ENCODE data around the gene GRAP2. TPM values are rescaled to one million over a fixed set of nuclear protein-coding genes. Genes with fewer than 3 reads are reported as not detected.
A peak's percentile ranks its signal among the peaks of the same experiment; 100 is the strongest.

Gene GRAP2
- total and polyA plus RNA-seq, 9 of the 15 experiments (the other 6 are each of a cell fraction or from before 2014, with no cell fraction given), result 4.8 to 88.7 (median 60.4) TPM

DNA sequence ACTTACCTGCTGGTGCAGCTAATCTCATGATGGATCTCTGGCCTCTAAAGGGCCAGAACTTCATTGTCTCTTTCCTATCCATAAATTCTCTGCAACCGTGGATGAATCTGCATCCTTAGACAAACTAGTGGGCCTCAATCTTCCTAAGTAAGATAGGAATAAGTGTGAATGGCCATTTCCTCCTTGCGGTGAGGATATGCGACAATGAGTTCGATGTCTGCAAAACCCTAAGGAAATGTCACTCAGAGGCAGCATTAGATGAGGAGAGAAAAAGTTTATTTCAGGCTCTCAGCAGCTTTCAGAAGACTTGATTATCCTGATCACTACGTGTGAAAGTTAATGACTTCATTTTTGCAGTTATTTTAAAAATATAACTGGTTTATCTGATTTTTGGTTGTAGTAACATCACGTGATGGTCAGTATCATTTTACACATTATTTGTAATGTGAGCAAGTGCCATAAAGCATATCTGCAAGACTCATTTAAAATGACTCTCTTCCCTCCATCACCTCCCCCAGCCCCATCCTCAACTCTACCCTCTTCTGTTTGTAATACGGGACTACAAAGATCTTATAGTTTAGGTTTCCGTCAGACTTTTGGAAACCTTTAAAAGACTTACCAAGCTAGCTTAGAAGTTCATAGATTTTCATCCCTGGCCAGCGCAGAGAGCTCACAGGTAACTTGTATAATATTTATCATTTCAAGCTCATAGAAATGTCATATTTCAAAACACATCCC, 10.2 kb downstream of the GRAP2 start:
- no peak for ATAC-seq
- TF ChIP-seq, protein P1, sequence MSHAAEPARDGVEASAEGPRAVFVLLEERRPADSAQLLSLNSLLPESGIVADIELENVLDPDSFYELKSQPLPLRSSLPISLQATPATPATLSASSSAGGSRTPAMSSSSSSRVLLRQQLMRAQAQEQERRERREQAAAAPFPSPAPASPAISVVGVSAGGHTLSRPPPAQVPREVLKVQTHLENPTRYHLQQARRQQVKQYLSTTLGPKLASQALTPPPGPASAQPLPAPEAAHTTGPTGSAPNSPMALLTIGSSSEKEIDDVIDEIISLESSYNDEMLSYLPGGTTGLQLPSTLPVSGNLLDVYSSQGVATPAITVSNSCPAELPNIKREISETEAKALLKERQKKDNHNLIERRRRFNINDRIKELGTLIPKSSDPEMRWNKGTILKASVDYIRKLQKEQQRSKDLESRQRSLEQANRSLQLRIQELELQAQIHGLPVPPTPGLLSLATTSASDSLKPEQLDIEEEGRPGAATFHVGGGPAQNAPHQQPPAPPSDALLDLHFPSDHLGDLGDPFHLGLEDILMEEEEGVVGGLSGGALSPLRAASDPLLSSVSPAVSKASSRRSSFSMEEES (CRISPR knock-in tag; IDR thresholded peaks at IDR 0.05), result peak; percentile 86
- TF ChIP-seq ZFP36 (IDR thresholded peaks at IDR 0.05; ENCODE audit: low read depth, low read length, partially characterized antibody), result no peak
- 0 out of 2 replicates have a peak, but pooled peaks have one; percentile 24 for TF ChIP-seq RAD51 (IDR thresholded peaks at IDR 0.05; ENCODE audit: borderline replicate concordance, low read depth)
- no peaks in the 10 kb centered on the region for H3K27me3 ChIP-seq (ENCODE audit: control insufficient read depth in 2 of 2, insufficient read depth in 2 of 2, low read length in 2 of 2)
- in situ Hi-C loops (cut with MboI), result no loop called here
- no peak overlapping the region for H3K9ac ChIP-seq (ENCODE audit: insufficient read depth in 1 of 2, low read depth in 2 of 2, low read length in 2 of 2)
- H3K79me2 ChIP-seq (ENCODE audit: control insufficient read depth, insufficient read depth, low read length), result peaks cover 70% of the 10 kb centered on the region; the same call in 2 of the 3 replicates
- H3K9me3 ChIP-seq (replicated peaks; ENCODE audit: control insufficient read depth, insufficient read depth, low read depth, low read length), result no peaks in the 10 kb centered on the region
- H3K27ac ChIP-seq (ENCODE audit: extremely low read depth, low read depth, low read length), result no peak overlapping the region
- ChIA-PET CTCF (ENCODE audit: low intra/inter-chr PET ratio) (no interaction called here), POLR2A (no interaction called here)
- peak overlapping the region; percentile 20; the same call in 1 of the 2 replicates for H2AFZ ChIP-seq (ENCODE audit: low read depth, low read length)
- no peak overlapping the region for H3K4me2 ChIP-seq (ENCODE audit: insufficient read depth, low read length)
- H3K4me1 ChIP-seq (replicated peaks in 1 of 2; ENCODE audit: control insufficient read depth in 2 of 2, insufficient read depth in 2 of 2, low read length in 2 of 2), result peaks cover 2 to 28% of the 10 kb centered on the region in 2 experiments
- DNase-seq (ENCODE audit: extremely low read depth in 1 of 4, low spot score in 3 of 4), result no peak
- no TSS peak for BruUV-seq (replicated peaks)
- no peaks in the 10 kb centered on the region for H3K36me3 ChIP-seq (ENCODE audit: control insufficient read depth, insufficient read depth, low read length)
- FAIRE-seq, result no peak
- no peak overlapping the region for H3K4me3 ChIP-seq
- 51% methylated on average over 9 of the region's 9 CpGs for WGBS (ENCODE audit: insufficient coverage, low coverage, missing lambda C conversion rate)
- no peaks in the 10 kb centered on the region for H3K9me1 ChIP-seq (ENCODE audit: control insufficient read depth, insufficient read depth, low read length)
- intact Hi-C loops (cut with micrococcal nuclease), result no loop called here
- no peaks in the 10 kb centered on the region for H4K20me1 ChIP-seq (replicated peaks; ENCODE audit: control insufficient read depth, insufficient read depth, low read length)

Data from K562 (cell line).